H1 (cell line): Measurements from ENCODE around the gene MAP2K5. TPM values are rescaled to one million over a fixed set of nuclear protein-coding genes. Genes with fewer than 3 reads are reported as not detected.

Experiments
- ASH2L ChIP-seq: fragments of 200-600, 300-600 bp; sonication (generic); IDR thresholded peaks from one replicate; pipeline ENCODE4 v1.7.1; 2017; ENCODE audit warnings: low read length
- BACH1 ChIP-seq: IDR thresholded peaks from 2 replicates; pipeline ENCODE4 v1.6.1; 2012; ENCODE audit warnings: low read length, improper control_type of control experiment
- BRCA1 ChIP-seq: IDR thresholded peaks from 2 replicates; pipeline ENCODE4 v1.6.1; 2012; ENCODE audit warnings: low read depth, low read length, improper control_type of control experiment
- CBX5 ChIP-seq: fragments of 300-800, 300-1000 bp; sonication (generic); IDR thresholded peaks from 2 replicates; pipeline ENCODE4 v1.7.1; 2016; ENCODE audit warnings: antibody characterized with exemption, low read length, low read depth
- E2F6 ChIP-seq: IDR thresholded peaks from 2 replicates; pipeline ENCODE4 v1.6.1; 2012; ENCODE audit warnings: inconsistent platforms
- EP300 ChIP-seq, 2 experiments: IDR thresholded peaks; 1 replicate in 1 of 2; 2 replicates in 1 of 2; pipeline ENCODE4 v1.6.1; 2011 to 2012; ENCODE audit warnings: low read depth in 2 of 2, low read length in 2 of 2, mild to moderate bottlenecking in 2 of 2, borderline replicate concordance in 1 of 2, inconsistent platforms in 1 of 2, moderate library complexity in 1 of 2
- EZH2 ChIP-seq: fragments of 200-600 bp; sonication (generic); IDR thresholded peaks from 2 replicates; pipeline ENCODE4 v1.7.1; 2012; ENCODE audit warnings: low read depth, mild to moderate bottlenecking, moderate library complexity, low read length, inconsistent platforms; ENCODE audit not compliant: severe bottlenecking
- MAFK ChIP-seq: IDR thresholded peaks from 2 replicates; pipeline ENCODE4 v1.6.1; 2012; ENCODE audit warnings: low read depth, mild to moderate bottlenecking, improper control_type of control experiment, low read length
- MAX ChIP-seq: IDR thresholded peaks from 2 replicates; pipeline ENCODE4 v1.6.1; 2012; ENCODE audit warnings: inconsistent platforms
- NRF1 ChIP-seq: IDR thresholded peaks from 2 replicates; pipeline ENCODE4 v1.6.1; 2011; ENCODE audit warnings: mild to moderate bottlenecking, low read depth, low read length, improper control_type of control experiment
- PHF8 ChIP-seq: fragments of 200-600 bp; sonication (generic); conservative IDR thresholded peaks from 2 replicates; pipeline ENCODE4 v1.7.1; 2012; ENCODE audit warnings: low read depth, mild to moderate bottlenecking, inconsistent platforms, low read length, moderate library complexity
- POLR2AphosphoS5 ChIP-seq: IDR thresholded peaks from 2 replicates; pipeline ENCODE4 v1.6.1; 2011; ENCODE audit warnings: low read depth, low read length
- RNF2 ChIP-seq: fragments of 200-900, 300-1000 bp; sonication (generic); IDR thresholded peaks from 2 replicates; pipeline ENCODE4 v1.7.1; 2016; ENCODE audit warnings: borderline replicate concordance, low read depth, mild to moderate bottlenecking, antibody characterized with exemption, low read length; ENCODE audit not compliant: poor library complexity, severe bottlenecking; ENCODE audit errors: missing control alignments
- RXRA ChIP-seq: IDR thresholded peaks from 2 replicates; pipeline ENCODE4 v1.6.1; 2011; ENCODE audit warnings: low read depth, mild to moderate bottlenecking, low read length, moderate library complexity; ENCODE audit not compliant: insufficient read depth
- SIRT6 ChIP-seq: IDR thresholded peaks from one replicate; pipeline ENCODE4 v1.7.1; 2012; ENCODE audit warnings: low read length, inconsistent platforms
- SIX5 ChIP-seq: IDR thresholded peaks from 2 replicates; pipeline ENCODE4 v1.6.1; 2011; ENCODE audit warnings: mild to moderate bottlenecking, low read depth, low read length
- SP4 ChIP-seq: IDR thresholded peaks from 2 replicates; pipeline ENCODE4 v1.6.1; 2012; ENCODE audit warnings: low read length, inconsistent platforms
- polyA plus RNA-seq, 7 experiments: library from polyadenylated mRNA; depleted of rRNA in 3 of 7; stranded (reverse) in 5 of 7; unstranded in 2 of 7; fragments of >200 nt in 5 of 7; fragments of 200-250 nt in 2 of 7; gene quantifications; 1 replicate in 5 of 7; 2 replicates in 1 of 7; 4 replicates in 1 of 7; pipeline versions ENCODE4 v1.2.1 to v1.2.3, GENCODE V29; 2011 to 2013; ENCODE audit warnings: missing spikeins in 2 of 7, mixed read lengths in 2 of 7
- total RNA-seq: library from RNA; stranded (reverse); fragmentation: NEBNext Ultra II Directional; extraction: Animal tissue kit (Norgen Biotek cat#: 25700); gene quantifications from 2 replicates; pipeline ENCODE4 v1.2.1, GENCODE V29; 2021

The MAP2K5 gene
- total and polyA plus RNA-seq, 2 of the 8 experiments (the other 6 are each of a cell fraction or from before 2014, with no cell fraction given): 4.4 to 15.8 TPM

- no peak for TF ChIP-seq EP300 (IDR thresholded peaks at IDR 0.05; ENCODE audit: borderline replicate concordance in 1 of 2, low read depth in 2 of 2, low read length in 2 of 2)
- TF ChIP-seq CBX5: no peak
- TF ChIP-seq SIRT6: no peak
- peak; percentile 58 for TF ChIP-seq ASH2L
- TF ChIP-seq MAFK: no peak
- no peak for TF ChIP-seq NRF1
- TF ChIP-seq MAX: peak; percentile 91
- TF ChIP-seq RNF2: no peak
- TF ChIP-seq EZH2: peak; percentile 39
- TF ChIP-seq SP4: no peak
- no peak for TF ChIP-seq PHF8
- no peak for TF ChIP-seq RXRA
- no peak for TF ChIP-seq SIX5
- no peak; the same call in 1 of the 2 replicates for TF ChIP-seq BACH1
- no peak for TF ChIP-seq BRCA1
- no peak for TF ChIP-seq POLR2AphosphoS5
- peak; percentile 83 for TF ChIP-seq E2F6
Measured at GRCh38 chr15:67838789-67839332, 296.4 kb downstream of the MAP2K5 start (continued).
